HepG2 (cell line): Measurements from ENCODE around the gene PET100.

Experiments
- POLR2A ChIP-seq, 2 experiments: IDR thresholded peaks; 2 replicates each; pipeline ENCODE4 v1.6.1; 2011; ENCODE audit warnings: low read depth in 2 of 2, low read length in 2 of 2, mild to moderate bottlenecking in 1 of 2, moderate library complexity in 1 of 2; ENCODE audit not compliant: insufficient read depth in 1 of 2
- POLR2AphosphoS2 ChIP-seq: IDR thresholded peaks from 2 replicates; pipeline ENCODE4 v1.6.1; 2011; ENCODE audit warnings: low read depth, low read length, improper control_type of control experiment
- POLR2AphosphoS5 ChIP-seq: IDR thresholded peaks from 2 replicates; pipeline ENCODE4 v1.6.1; 2012; ENCODE audit warnings: low read depth, low read length
- RCOR2 ChIP-seq: IDR thresholded peaks from 2 replicates; pipeline ENCODE4 v1.6.1; 2016; ENCODE audit warnings: missing biosample characterization, missing genetic modification reagents
- SIN3A ChIP-seq: IDR thresholded peaks from 2 replicates; pipeline ENCODE4 v1.6.1; 2011; ENCODE audit warnings: low read depth, mild to moderate bottlenecking, control low read depth, low read length, borderline replicate concordance
- SOX6 ChIP-seq, 2 experiments: fragments of 450-650 bp in 1 of 2; sonication (generic) in 1 of 2; formaldehyde crosslinking in 1 of 2; IDR thresholded peaks; 2 replicates each; pipeline versions ENCODE4 v1.4.0 to v1.6.1; 2017 to 2020; ENCODE audit warnings: antibody characterized with exemption in 1 of 2, mild to moderate bottlenecking in 1 of 2, missing genetic modification reagents in 1 of 2
- ZNF24 ChIP-seq: fragments of 450-650 bp; IDR thresholded peaks from 2 replicates; pipeline ENCODE4 v1.6.1; 2017; ENCODE audit warnings: antibody characterized with exemption, mild to moderate bottlenecking
- TF ChIP-seq, protein P1 (sequence below): sonication (generic); formaldehyde crosslinking; IDR thresholded peaks from 2 replicates; pipeline ENCODE4 v1.5.0; 2020; ENCODE audit warnings: mild to moderate bottlenecking, missing genetic modification reagents, moderate library complexity

DNA sequence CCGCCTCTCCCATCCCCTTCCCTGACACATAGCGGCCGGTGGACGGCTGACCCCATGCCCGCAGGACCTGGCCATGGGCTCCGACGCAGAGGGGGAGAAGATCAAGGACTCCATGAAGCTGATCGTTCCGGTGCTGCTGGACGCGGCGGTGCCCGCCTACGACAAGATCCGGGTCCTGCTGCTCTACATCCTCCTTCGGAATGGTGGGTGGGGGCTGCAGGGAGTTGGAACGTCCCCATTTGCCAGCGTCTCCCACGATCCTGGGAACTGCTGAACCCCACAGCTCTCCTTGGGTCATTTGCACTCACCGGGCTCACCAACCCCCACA is 14.9 kb downstream of the PET100 start:
- TF ChIP-seq ZNF24 = no peak
- TF ChIP-seq POLR2AphosphoS5 = no peak
- no peak for TF ChIP-seq SIN3A
- TF ChIP-seq RCOR2 (CRISPR knock-in tag) = no peak
- no peak for TF ChIP-seq POLR2AphosphoS2
- TF ChIP-seq, protein P1, sequence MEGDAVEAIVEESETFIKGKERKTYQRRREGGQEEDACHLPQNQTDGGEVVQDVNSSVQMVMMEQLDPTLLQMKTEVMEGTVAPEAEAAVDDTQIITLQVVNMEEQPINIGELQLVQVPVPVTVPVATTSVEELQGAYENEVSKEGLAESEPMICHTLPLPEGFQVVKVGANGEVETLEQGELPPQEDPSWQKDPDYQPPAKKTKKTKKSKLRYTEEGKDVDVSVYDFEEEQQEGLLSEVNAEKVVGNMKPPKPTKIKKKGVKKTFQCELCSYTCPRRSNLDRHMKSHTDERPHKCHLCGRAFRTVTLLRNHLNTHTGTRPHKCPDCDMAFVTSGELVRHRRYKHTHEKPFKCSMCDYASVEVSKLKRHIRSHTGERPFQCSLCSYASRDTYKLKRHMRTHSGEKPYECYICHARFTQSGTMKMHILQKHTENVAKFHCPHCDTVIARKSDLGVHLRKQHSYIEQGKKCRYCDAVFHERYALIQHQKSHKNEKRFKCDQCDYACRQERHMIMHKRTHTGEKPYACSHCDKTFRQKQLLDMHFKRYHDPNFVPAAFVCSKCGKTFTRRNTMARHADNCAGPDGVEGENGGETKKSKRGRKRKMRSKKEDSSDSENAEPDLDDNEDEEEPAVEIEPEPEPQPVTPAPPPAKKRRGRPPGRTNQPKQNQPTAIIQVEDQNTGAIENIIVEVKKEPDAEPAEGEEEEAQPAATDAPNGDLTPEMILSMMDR (CRISPR knock-in tag) = no peak
- no peak for TF ChIP-seq SOX6 (IDR thresholded peaks at IDR 0.05)
- no peak for TF ChIP-seq SOX6 (CRISPR knock-in tag; IDR thresholded peaks at IDR 0.05)
- no peak for TF ChIP-seq POLR2A (IDR thresholded peaks at IDR 0.05; ENCODE audit: insufficient read depth in 1 of 2, low read depth in 2 of 2, low read length in 2 of 2)
